Endothelial cell (in vitro differentiated cells): ENCODE results near the gene LRRC2. TPM values are rescaled to one million over a fixed set of nuclear protein-coding genes. Genes with fewer than 3 reads are reported as not detected.

Experiments used
- DNase-seq: peaks from one replicate; pipeline ENCODE4 v3.0.0; 2021; ENCODE audit warnings: low spot score
- H3K27ac Mint-ChIP-seq: one replicate; pipeline ENCODE4 v1.8.0; 2021; ENCODE audit warnings: mixed read lengths, inconsistent platforms; ENCODE audit not compliant: unreplicated experiment
- H3K27me3 Mint-ChIP-seq: one replicate; pipeline ENCODE4 v1.8.0; 2021; ENCODE audit warnings: mild to moderate bottlenecking, moderate library complexity, mixed read lengths, inconsistent platforms; ENCODE audit not compliant: unreplicated experiment
- H3K36me3 Mint-ChIP-seq: one replicate; pipeline ENCODE4 v1.8.0; 2021; ENCODE audit warnings: mild to moderate bottlenecking, low read depth, mixed read lengths, inconsistent platforms; ENCODE audit not compliant: unreplicated experiment
- H3K4me1 Mint-ChIP-seq: one replicate; pipeline ENCODE4 v1.8.0; 2021; ENCODE audit warnings: mild to moderate bottlenecking, mixed read lengths, inconsistent platforms; ENCODE audit not compliant: unreplicated experiment
- H3K4me3 Mint-ChIP-seq: one replicate; pipeline ENCODE4 v1.8.0; 2021; ENCODE audit warnings: mild to moderate bottlenecking, mixed read lengths, inconsistent platforms; ENCODE audit not compliant: unreplicated experiment
- H3K9me3 Mint-ChIP-seq: one replicate; pipeline ENCODE4 v1.8.0; 2021; ENCODE audit warnings: mixed read lengths, inconsistent platforms; ENCODE audit not compliant: unreplicated experiment
- CTCF ChIP-seq: fragments of 200-600 bp; sonication (generic); IDR thresholded peaks from one replicate; pipeline ENCODE4 v1.5.0; 2021; ENCODE audit warnings: antibody characterized with exemption; ENCODE audit not compliant: unreplicated experiment
- total RNA-seq: library from RNA; stranded (reverse); fragmentation: NEBNext Ultra II Directional; extraction: Animal tissue kit (Norgen Biotek cat#: 25700); gene quantifications from one replicate; pipeline ENCODE4 v1.2.1, GENCODE V29; 2021; ENCODE audit not compliant: unreplicated experiment

LRRC2 gene
- total RNA-seq, 1 donor from 2014 or later, result 0.23 TPM

GRCh38 chr3:46504789-46505188 is 61.3 kb downstream of the LRRC2 start:
- Mint-ChIP-seq H3K27ac (no peak overlapping the region), H3K9me3 (no peaks in the 10 kb centered on the region), H3K4me1 (peaks cover 3% of the 10 kb centered on the region), H3K27me3 (peaks cover 2% of the 10 kb centered on the region), H3K4me3 (no peak overlapping the region), H3K36me3 (no peaks in the 10 kb centered on the region)
- no peak for DNase-seq
- TF ChIP-seq CTCF, result no peak

GRCh38 chr3:46503200-46503874 is 62.8 kb downstream of the LRRC2 start:
- H3K36me3 Mint-ChIP-seq, result no peaks in the 10 kb centered on the region
- peaks cover 3% of the 10 kb centered on the region for H3K4me1 Mint-ChIP-seq
- peaks cover 2% of the 10 kb centered on the region for H3K27me3 Mint-ChIP-seq
- no peak for TF ChIP-seq CTCF
- no peaks in the 10 kb centered on the region for H3K9me3 Mint-ChIP-seq
- H3K4me3 Mint-ChIP-seq, result no peak overlapping the region
- H3K27ac Mint-ChIP-seq, result no peak overlapping the region
- DNase-seq, result no peak

- H3K9me3 Mint-ChIP-seq, result no peaks in the 10 kb centered on the region
Observed at GRCh38 chr3:46501702-46502101, 64.4 kb downstream of the LRRC2 start.

DNA sequence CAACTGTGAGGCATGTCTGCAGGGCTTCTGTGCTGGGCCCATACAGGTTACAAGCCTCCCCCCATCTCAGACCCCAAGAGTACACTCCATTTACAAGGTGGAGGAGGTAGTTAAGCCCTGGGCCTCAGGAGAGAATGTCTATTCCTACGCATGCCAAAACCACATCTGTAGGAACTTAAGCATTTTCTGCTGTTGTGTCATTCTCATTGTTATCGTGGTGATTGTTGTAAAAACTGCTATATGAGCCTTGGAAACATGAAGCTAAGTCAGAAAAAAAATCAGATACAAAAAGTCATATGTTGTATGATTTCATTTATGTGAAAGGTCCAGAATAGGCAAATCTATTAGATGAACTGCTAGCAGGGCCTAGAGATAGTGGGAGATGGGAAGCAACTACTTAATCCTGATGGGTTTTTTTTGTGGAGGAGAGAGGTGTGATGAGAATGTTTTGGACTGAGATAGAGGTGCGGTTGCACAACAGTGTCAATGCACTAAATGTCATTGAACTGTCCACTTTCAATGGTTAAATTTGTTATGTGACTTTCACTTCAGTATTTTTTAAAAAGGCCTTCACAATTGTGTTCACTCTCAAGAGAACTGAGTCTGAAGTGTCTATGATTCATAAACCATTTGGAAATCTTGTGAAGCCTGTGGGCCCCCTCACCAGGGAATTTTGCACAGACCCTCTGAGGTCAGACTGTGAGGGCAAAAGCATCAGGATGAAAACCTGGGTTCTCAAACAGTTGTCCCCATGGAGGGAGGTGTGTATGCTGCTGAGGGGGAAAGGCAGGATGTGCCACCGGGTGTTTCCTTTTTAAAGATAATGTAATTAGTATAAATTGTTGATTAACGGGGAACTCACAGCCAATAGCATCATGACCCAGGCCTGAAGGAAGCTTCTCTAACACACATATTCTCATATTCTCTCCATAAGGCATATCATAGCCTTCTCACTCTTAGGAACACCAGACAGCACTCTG is 65.2 kb downstream of the LRRC2 start:
- H3K4me1 Mint-ChIP-seq, result peaks cover 23% of the 10 kb centered on the region
- no peak for TF ChIP-seq CTCF
- no peaks in the 10 kb centered on the region for H3K9me3 Mint-ChIP-seq
- no peak for DNase-seq
- no peaks in the 10 kb centered on the region for H3K36me3 Mint-ChIP-seq
- H3K27ac Mint-ChIP-seq, result no peak overlapping the region
- no peak overlapping the region for H3K4me3 Mint-ChIP-seq
- H3K27me3 Mint-ChIP-seq, result peaks cover 2% of the 10 kb centered on the region

More at GRCh38 chr3:46501702-46502101, 64.4 kb downstream of the LRRC2 start:
- DNase-seq, result no peak
- Mint-ChIP-seq H3K4me3 (no peak overlapping the region), H3K36me3 (no peaks in the 10 kb centered on the region), H3K4me1 (peaks cover 17% of the 10 kb centered on the region), H3K27ac (no peak overlapping the region), H3K27me3 (peaks cover 2% of the 10 kb centered on the region)
- TF ChIP-seq CTCF, result no peak
